Central memory CD8-positive, alpha-beta T cell (primary cell): ENCODE measurements around the gene PPP1R3G.

Source experiments
- ATAC-seq: fragments of 150-1000 bp; cut with Tn5 transposase; replicated peaks from 2 replicates; pipeline ENCODE4 v1.10.0; 2022; ENCODE audit warnings: mild to moderate bottlenecking, moderate FRiP score, moderate number of reproducible peaks; ENCODE audit not compliant: poor library complexity, severe bottlenecking; ENCODE audit errors: extremely low read depth
- DNase-seq, 2 donors: peaks; one replicate each; pipeline ENCODE4 v3.0.0; 2021; ENCODE audit warnings: low spot score in 2 of 2
- H3K27ac Mint-ChIP-seq: one replicate; pipeline ENCODE4 v1.8.0; 2022; ENCODE audit warnings: low read depth, mild to moderate bottlenecking, moderate library complexity, mixed read lengths
- H3K27me3 Mint-ChIP-seq: one replicate; pipeline ENCODE4 v1.8.0; 2022; ENCODE audit warnings: mixed read lengths
- H3K36me3 Mint-ChIP-seq: one replicate; pipeline ENCODE4 v1.8.0; 2022; ENCODE audit warnings: mild to moderate bottlenecking, moderate library complexity, mixed read lengths; ENCODE audit not compliant: insufficient read depth
- H3K4me1 Mint-ChIP-seq: one replicate; pipeline ENCODE4 v1.8.0; 2022; ENCODE audit warnings: mixed read lengths
- H3K4me3 Mint-ChIP-seq: one replicate; pipeline ENCODE4 v1.8.0; 2022; ENCODE audit warnings: mild to moderate bottlenecking, moderate library complexity, mixed read lengths
- H3K9me3 Mint-ChIP-seq: one replicate; pipeline ENCODE4 v1.8.0; 2022; ENCODE audit warnings: mixed read lengths

PPP1R3G gene

GRCh38 chr6:5127106-5127687, 42.1 kb downstream of the PPP1R3G start:
- Mint-ChIP-seq H3K9me3 (no peaks in the 10 kb centered on the region), H3K27ac (no peak overlapping the region), H3K4me1 (no peaks in the 10 kb centered on the region), H3K36me3 (no peaks in the 10 kb centered on the region), H3K27me3 (no peaks in the 10 kb centered on the region), H3K4me3 (no peak overlapping the region)
- no peak for DNase-seq
- ATAC-seq, result no peak

- H3K9me3 Mint-ChIP-seq, result no peaks in the 10 kb centered on the region
- no peaks in the 10 kb centered on the region for H3K36me3 Mint-ChIP-seq
- H3K4me1 Mint-ChIP-seq, result no peaks in the 10 kb centered on the region
- no peak for ATAC-seq
- no peak overlapping the region for H3K4me3 Mint-ChIP-seq
- DNase-seq, result no peak
- no peaks in the 10 kb centered on the region for H3K27me3 Mint-ChIP-seq
- H3K27ac Mint-ChIP-seq, result no peak overlapping the region
These were observed 43.2 kb downstream of the PPP1R3G start for GRCh38 chr6:5128351-5128750.

- Mint-ChIP-seq H3K36me3 (no peaks in the 10 kb centered on the region), H3K4me1 (no peaks in the 10 kb centered on the region), H3K27me3 (no peaks in the 10 kb centered on the region), H3K9me3 (no peaks in the 10 kb centered on the region), H3K4me3 (no peak overlapping the region), H3K27ac (peak overlapping the region; percentile 15)
- no peak for ATAC-seq
- no peak for DNase-seq
These were observed 45.2 kb downstream of the PPP1R3G start for GRCh38 chr6:5130135-5130866.

GRCh38 chr6:5132731-5133130, 47.6 kb downstream of the PPP1R3G start:
- DNase-seq, result no peak
- Mint-ChIP-seq H3K4me1 (no peaks in the 10 kb centered on the region), H3K9me3 (no peaks in the 10 kb centered on the region), H3K4me3 (no peak overlapping the region), H3K27ac (no peak overlapping the region), H3K27me3 (no peaks in the 10 kb centered on the region), H3K36me3 (no peaks in the 10 kb centered on the region)
- ATAC-seq, result no peak

GRCh38 chr6:5133943-5134342, 48.8 kb downstream of the PPP1R3G start:
- H3K27ac Mint-ChIP-seq, result no peak overlapping the region
- DNase-seq, result no peak
- H3K4me3 Mint-ChIP-seq, result no peak overlapping the region
- H3K27me3 Mint-ChIP-seq, result no peaks in the 10 kb centered on the region
- no peak for ATAC-seq
- no peaks in the 10 kb centered on the region for H3K9me3 Mint-ChIP-seq
- H3K36me3 Mint-ChIP-seq, result no peaks in the 10 kb centered on the region
- no peaks in the 10 kb centered on the region for H3K4me1 Mint-ChIP-seq

- Mint-ChIP-seq H3K36me3 (peaks cover 2% of the 10 kb centered on the region), H3K4me1 (no peaks in the 10 kb centered on the region), H3K4me3 (no peak overlapping the region), H3K9me3 (no peaks in the 10 kb centered on the region), H3K27ac (no peak overlapping the region), H3K27me3 (no peaks in the 10 kb centered on the region)
- no peak for ATAC-seq
- peak in 1 of 2 donors; percentile 29 for DNase-seq
These were observed 50.7 kb downstream of the PPP1R3G start for GRCh38 chr6:5135788-5136376.

GRCh38 chr6:5136851-5137250, 51.7 kb downstream of the PPP1R3G start:
- Mint-ChIP-seq H3K36me3 (peaks cover 2% of the 10 kb centered on the region), H3K4me3 (no peak overlapping the region), H3K4me1 (no peaks in the 10 kb centered on the region), H3K27me3 (no peaks in the 10 kb centered on the region), H3K9me3 (no peaks in the 10 kb centered on the region), H3K27ac (no peak overlapping the region)
- no peak for ATAC-seq
- DNase-seq, result no peak
